Upper lobe of left lung (tissue), 6 donors: ENCODE results near the gene CDK6. TPM values are rescaled to one million over a fixed set of nuclear protein-coding genes. Genes with fewer than 3 reads are reported as not detected.

Experiments
- ATAC-seq, 2 donors: fragments of 200-7000 bp; cut with Tn5 transposase; one replicate each; pipeline ENCODE4 v1.9.1; 2022; ENCODE audit warnings: mild to moderate bottlenecking in 2 of 2, moderate library complexity in 2 of 2; ENCODE audit not compliant: low FRiP score in 2 of 2
- DNase-seq, 2 donors: peaks; one replicate each; pipeline ENCODE4 v3.0.0-alpha.2; 2019 to 2020
- H3K27ac ChIP-seq, 4 donors: fragments of 200-600 bp; sonication (generic); one replicate each; pipeline ENCODE4 v1.5.1; 2016 to 2019
- H3K27me3 ChIP-seq, 4 donors: fragments of 200-600 bp; sonication (generic); one replicate each; pipeline ENCODE4 v1.5.1; 2017 to 2019
- H3K36me3 ChIP-seq, 4 donors: fragments of 200-600 bp; sonication (generic); one replicate each; pipeline ENCODE4 v1.5.1; 2016 to 2019
- H3K4me1 ChIP-seq, 4 donors: fragments of 200-600 bp; sonication (generic); one replicate each; pipeline ENCODE4 v1.5.1; 2018 to 2019
- H3K4me3 ChIP-seq, 4 donors: fragments of 200-600 bp; sonication (generic); one replicate each; pipeline ENCODE4 v1.5.1; 2017 to 2019; ENCODE audit warnings: mild to moderate bottlenecking in 2 of 4, moderate library complexity in 1 of 4
- H3K9me3 ChIP-seq, 4 donors: fragments of 200-600 bp; sonication (generic); one replicate each; pipeline ENCODE4 v1.5.1; 2018 to 2019
- EP300 ChIP-seq, 4 donors: sonication (generic); formaldehyde crosslinking; IDR thresholded peaks; one replicate each; pipeline ENCODE4 v1.5.1; 2017; ENCODE audit warnings: antibody characterized with exemption in 4 of 4, control low read depth in 2 of 4
- POLR2A ChIP-seq, 4 donors: fragments of 450-650 bp; IDR thresholded peaks; one replicate each; pipeline ENCODE4 v1.5.1; 2016 to 2017; ENCODE audit warnings: antibody characterized with exemption in 4 of 4, mild to moderate bottlenecking in 2 of 4
- POLR2AphosphoS5 ChIP-seq, 2 donors: sonication (generic); formaldehyde crosslinking; IDR thresholded peaks; one replicate each; pipeline ENCODE4 v1.5.1; 2017; ENCODE audit warnings: antibody characterized with exemption in 2 of 2
- WGBS, 2 donors: methylation state at CpG; one replicate each; pipeline ENCODE4 v1.1.5; 2017 to 2018; 5-methylcytosine and 5-hydroxymethylcytosine counted together
- total RNA-seq, 6 donors: library from RNA; depleted of rRNA in 4 of 6; stranded (reverse); fragments of >200 nt in 4 of 6; gene quantifications; one replicate each; pipeline versions ENCODE4 v1.1.0 to v1.2.1, GENCODE V29; 2016 to 2021
- TF ChIP-seq, protein P1 (sequence below), 6 experiments: fragments of 450-650 bp in 4 of 6; fragments of 200-600 bp in 2 of 6; sonication (generic) in 2 of 6; IDR thresholded peaks; one replicate each; pipeline ENCODE4 v1.5.1; 2016 to 2019; ENCODE audit warnings: antibody characterized with exemption in 6 of 6
- donor health status: DM: no; HTN: no; CAD: no; lungs with moderate emphysema.
- donor health status: DM: no; HTN: yes; CAD: no; lungs with severe emphysema.

Gene CDK6
- total RNA-seq, 6 donors from 2014 or later, result 15.7 to 26.9 (median 19.9) TPM

DNA sequence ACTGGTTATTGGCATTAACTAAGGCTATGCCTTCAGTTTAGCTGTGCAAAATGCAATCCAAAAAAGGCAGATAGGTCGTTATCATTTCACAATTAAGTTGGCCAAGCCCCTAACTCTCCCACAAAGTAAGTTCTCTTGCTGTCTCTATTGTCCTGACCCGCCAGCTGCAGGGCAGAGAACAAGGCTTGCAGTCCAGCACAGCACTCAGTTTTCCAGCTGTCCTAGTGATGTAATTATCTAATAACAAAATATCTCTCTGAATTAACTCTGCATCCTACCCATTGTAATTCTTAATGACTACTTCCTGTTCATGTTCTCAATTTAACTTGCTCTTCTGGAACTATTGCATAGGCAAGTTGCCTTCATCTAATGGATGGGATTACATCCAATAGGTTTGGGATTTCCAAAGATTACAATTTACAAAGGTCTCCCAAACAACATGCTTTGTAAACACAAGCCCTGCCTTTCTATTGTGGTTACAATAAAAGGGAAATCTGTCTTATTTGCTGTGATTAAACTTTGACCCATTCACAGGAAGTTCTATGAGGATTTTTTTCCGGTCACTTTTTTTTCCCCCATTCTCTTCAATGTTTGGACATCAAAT is 55.2 kb downstream of the CDK6 start:
- Histone ChIP-seq H3K9me3 (no peaks in the 10 kb centered on the region), H3K27ac (no peak overlapping the region), H3K4me3 (no peak overlapping the region), H3K36me3 (no peaks in the 10 kb centered on the region), H3K4me1 (peaks cover 11 to 31% (median 18%) of the 10 kb centered on the region in 4 donors), H3K27me3 (no peaks in the 10 kb centered on the region)
- WGBS, 2 donors, result 24 to 27% methylated on average over 3 of the region's 3 CpGs
- TF ChIP-seq, protein P1, sequence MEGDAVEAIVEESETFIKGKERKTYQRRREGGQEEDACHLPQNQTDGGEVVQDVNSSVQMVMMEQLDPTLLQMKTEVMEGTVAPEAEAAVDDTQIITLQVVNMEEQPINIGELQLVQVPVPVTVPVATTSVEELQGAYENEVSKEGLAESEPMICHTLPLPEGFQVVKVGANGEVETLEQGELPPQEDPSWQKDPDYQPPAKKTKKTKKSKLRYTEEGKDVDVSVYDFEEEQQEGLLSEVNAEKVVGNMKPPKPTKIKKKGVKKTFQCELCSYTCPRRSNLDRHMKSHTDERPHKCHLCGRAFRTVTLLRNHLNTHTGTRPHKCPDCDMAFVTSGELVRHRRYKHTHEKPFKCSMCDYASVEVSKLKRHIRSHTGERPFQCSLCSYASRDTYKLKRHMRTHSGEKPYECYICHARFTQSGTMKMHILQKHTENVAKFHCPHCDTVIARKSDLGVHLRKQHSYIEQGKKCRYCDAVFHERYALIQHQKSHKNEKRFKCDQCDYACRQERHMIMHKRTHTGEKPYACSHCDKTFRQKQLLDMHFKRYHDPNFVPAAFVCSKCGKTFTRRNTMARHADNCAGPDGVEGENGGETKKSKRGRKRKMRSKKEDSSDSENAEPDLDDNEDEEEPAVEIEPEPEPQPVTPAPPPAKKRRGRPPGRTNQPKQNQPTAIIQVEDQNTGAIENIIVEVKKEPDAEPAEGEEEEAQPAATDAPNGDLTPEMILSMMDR (IDR thresholded peaks at IDR 0.05), result no peak
- TF ChIP-seq POLR2A (IDR thresholded peaks at IDR 0.05) (no peak), POLR2AphosphoS5 (IDR thresholded peaks at IDR 0.05) (no peak), EP300 (IDR thresholded peaks at IDR 0.05) (no peak)
- DNase-seq, result no peak
- peak in 1 of 2 donors; percentile 61 for ATAC-seq

DNA sequence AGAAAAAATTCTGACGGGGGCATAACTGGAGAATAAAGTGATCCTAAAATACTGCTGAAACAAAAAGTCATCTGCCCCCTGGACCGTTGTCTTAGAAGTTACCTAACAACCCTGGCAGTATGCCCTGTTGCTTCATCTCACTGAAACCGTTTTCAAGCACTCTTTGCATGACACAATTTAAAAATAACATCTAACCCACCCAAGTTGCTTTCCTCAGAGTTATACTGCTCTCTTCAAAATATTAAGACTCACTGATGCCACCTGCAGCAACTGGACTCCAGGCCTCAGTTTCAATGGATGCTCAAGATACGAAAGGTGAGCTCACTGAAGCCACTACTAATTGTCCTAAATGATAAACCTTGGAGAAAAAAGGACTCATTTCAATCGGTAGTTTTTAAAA is 57.4 kb downstream of the CDK6 start:
- DNase-seq (peak in 1 of 2 donors; percentile 26), ATAC-seq (peak in 1 of 2 donors; percentile 78)
- Histone ChIP-seq H3K27me3 (no peaks in the 10 kb centered on the region), H3K4me1 (peaks cover 11 to 31% (median 16%) of the 10 kb centered on the region in 4 donors), H3K4me3 (no peak overlapping the region), H3K9me3 (no peaks in the 10 kb centered on the region), H3K36me3 (peaks cover 0 to 5% (median 0%) of the 10 kb centered on the region in 4 donors), H3K27ac (no peak overlapping the region)
- 52 to 54% methylated on average over 5 of the region's 5 CpGs for WGBS, 2 donors
- TF ChIP-seq POLR2A (IDR thresholded peaks at IDR 0.05) (no peak), EP300 (IDR thresholded peaks at IDR 0.05) (no peak), POLR2AphosphoS5 (IDR thresholded peaks at IDR 0.05) (no peak)
- TF ChIP-seq, protein P1 (IDR thresholded peaks at IDR 0.05), result no peak

DNA sequence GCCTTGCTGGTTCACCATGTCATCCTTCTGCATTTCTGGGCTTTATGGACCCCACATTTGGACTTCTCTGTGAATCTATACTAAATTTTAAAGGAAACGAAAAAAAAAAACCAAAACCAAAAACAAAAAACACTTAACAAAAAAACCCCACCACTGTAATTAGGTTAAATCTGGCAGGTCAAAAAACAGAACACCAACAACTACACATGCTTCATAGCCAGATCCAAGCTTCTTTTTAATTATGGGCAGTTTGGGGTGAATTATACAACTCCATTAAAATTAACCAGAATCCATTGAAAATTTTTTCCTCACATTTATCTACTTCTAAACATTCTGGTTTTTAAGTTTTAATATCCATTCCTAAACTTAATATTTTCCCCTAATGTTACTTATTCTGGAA is 58.4 kb downstream of the CDK6 start:
- TF ChIP-seq POLR2A (IDR thresholded peaks at IDR 0.05) (no peak), EP300 (IDR thresholded peaks at IDR 0.05) (no peak), POLR2AphosphoS5 (IDR thresholded peaks at IDR 0.05) (no peak)
- TF ChIP-seq, protein P1 (IDR thresholded peaks at IDR 0.05), result no peak
- H3K9me3 ChIP-seq, result no peaks in the 10 kb centered on the region
- H3K27me3 ChIP-seq, result no peaks in the 10 kb centered on the region
- no peak overlapping the region for H3K4me3 ChIP-seq
- WGBS, 2 donors, result 82 to 96% methylated on average over 1 of the region's 1 CpG
- H3K36me3 ChIP-seq, result peaks cover 0 to 7% (median 0%) of the 10 kb centered on the region in 4 donors
- ATAC-seq (no peak), DNase-seq (no peak)
- H3K4me1 ChIP-seq, result peaks cover 11 to 31% (median 16%) of the 10 kb centered on the region in 4 donors
- no peak overlapping the region for H3K27ac ChIP-seq

DNA sequence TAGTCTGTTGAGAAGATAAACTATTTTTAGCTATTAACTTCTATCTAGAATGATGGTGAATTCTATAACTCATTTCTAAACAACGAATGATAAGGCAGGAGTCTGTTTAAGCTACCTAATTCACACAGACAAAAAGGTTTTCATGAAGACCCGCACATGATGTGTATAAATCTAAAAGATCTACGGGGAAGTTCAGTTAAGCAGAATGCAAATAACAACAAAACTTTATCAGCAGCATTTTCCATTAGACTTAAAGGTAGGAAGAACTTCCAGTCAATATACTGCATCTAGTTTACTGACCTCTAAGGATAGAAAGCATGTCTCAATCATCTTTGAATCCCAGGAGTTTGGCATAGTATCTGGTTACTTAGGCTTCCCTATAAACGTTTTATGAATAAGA is 62.6 kb downstream of the CDK6 start:
- H3K9me3 ChIP-seq, result no peaks in the 10 kb centered on the region
- no peak for ATAC-seq
- H3K4me1 ChIP-seq, result no peaks in the 10 kb centered on the region
- H3K27ac ChIP-seq, result no peak overlapping the region
- H3K36me3 ChIP-seq, result peaks cover 0 to 7% (median 0%) of the 10 kb centered on the region in 4 donors
- 76 to 77% methylated on average over 4 of the region's 4 CpGs for WGBS, 2 donors
- TF ChIP-seq EP300 (IDR thresholded peaks at IDR 0.05) (no peak), POLR2AphosphoS5 (IDR thresholded peaks at IDR 0.05) (no peak), POLR2A (IDR thresholded peaks at IDR 0.05) (no peak)
- TF ChIP-seq, protein P1 (IDR thresholded peaks at IDR 0.05), result no peak
- H3K27me3 ChIP-seq, result no peaks in the 10 kb centered on the region
- no peak overlapping the region for H3K4me3 ChIP-seq
- DNase-seq, result no peak

DNA sequence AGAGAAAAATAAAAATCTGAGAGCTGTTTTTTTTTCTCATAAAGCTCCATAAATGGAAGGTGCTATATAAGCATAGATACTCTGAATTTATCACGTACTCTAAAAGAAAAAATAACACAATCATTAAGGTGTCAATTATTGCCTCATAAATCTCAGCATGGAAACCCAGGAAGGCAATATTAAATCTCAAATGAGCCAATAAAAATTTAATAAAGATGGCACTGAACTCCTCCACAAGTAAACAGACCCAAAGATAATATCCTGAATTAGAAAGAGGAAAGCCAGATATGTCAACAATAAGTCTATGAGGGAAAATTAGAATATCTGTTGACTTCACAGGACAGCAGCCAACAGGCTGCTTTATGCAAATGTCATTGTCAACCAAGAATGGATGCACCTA is 66.5 kb downstream of the CDK6 start:
- ATAC-seq (no peak), DNase-seq (no peak)
- no peak for TF ChIP-seq POLR2A (IDR thresholded peaks at IDR 0.05)
- TF ChIP-seq, protein P1 (IDR thresholded peaks at IDR 0.05), result no peak
- no peak for TF ChIP-seq EP300 (IDR thresholded peaks at IDR 0.05)
- no peak for TF ChIP-seq POLR2AphosphoS5 (IDR thresholded peaks at IDR 0.05)
- Histone ChIP-seq H3K27ac (no peak overlapping the region), H3K4me3 (no peak overlapping the region), H3K36me3 (peaks cover 0 to 7% (median 0%) of the 10 kb centered on the region in 4 donors), H3K27me3 (no peaks in the 10 kb centered on the region), H3K9me3 (no peaks in the 10 kb centered on the region), H3K4me1 (peaks cover 0 to 24% (median 7%) of the 10 kb centered on the region in 4 donors)
- 83 to 85% methylated on average over 1 of the region's 1 CpG for WGBS, 2 donors
